Measurements from ENCODE around the gene SOHLH1. TPM values are rescaled to one million over a fixed set of nuclear protein-coding genes. Genes with fewer than 3 reads are reported as not detected.

Gene SOHLH1
- total RNA-seq, 1 experiment from 2014 or later: not detected

DNA sequence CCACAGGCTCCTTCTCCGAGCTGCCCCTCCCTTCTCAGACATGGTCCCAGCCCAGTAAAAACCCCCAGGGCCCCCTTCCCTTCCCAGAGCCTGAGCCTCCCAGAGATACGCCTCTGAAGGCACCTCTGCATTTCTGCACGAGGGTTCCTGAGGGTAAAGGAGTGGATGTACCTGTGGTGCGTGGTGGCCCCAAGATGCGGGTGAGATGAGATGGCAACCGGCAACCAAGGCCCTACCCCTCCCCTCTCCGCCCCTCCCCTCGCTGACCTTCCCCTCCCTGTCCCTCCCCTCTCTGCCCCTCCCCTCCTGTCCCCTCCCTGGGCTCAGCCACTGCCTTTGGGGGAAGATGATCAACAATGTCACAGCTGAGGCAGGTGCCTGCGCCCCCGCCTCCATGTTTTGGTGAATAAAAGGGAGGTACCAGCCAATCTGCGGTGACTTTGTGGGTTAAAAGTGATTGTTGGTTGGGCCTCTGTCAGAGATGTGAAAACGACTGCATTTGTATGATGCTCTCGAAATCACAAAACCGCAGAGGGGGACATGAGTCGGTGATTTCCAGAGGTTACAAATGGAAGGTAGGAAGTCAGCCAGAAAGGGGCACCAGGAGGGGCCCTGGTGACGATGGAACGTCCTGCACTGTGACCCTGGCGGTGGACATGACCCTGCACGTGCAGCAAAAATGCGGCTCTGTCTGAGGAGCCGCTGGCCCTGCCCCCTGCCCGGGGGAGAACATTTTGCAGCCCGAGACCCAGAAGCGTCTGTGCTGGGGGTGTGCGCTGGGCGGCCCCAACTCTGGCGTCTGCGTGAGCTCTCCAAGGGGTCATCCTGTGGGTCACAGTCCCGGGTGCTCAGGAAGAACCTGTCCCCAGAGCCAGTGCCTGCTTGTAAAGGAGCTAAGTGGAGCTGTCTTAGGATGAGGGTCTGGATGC is 32.5 kb downstream of the SOHLH1 start:
- H3K4me1 ChIP-seq (ENCODE audit: control insufficient read depth, insufficient read depth, low read length): no peaks in the 10 kb centered on the region
- DNase-seq (ENCODE audit: low read depth, low spot score) (no peak), ATAC-seq (no peak)
- POLR2A ChIA-PET: no interaction called here
- CTCF ChIA-PET: no interaction called here
- TF ChIP-seq, protein P1, sequence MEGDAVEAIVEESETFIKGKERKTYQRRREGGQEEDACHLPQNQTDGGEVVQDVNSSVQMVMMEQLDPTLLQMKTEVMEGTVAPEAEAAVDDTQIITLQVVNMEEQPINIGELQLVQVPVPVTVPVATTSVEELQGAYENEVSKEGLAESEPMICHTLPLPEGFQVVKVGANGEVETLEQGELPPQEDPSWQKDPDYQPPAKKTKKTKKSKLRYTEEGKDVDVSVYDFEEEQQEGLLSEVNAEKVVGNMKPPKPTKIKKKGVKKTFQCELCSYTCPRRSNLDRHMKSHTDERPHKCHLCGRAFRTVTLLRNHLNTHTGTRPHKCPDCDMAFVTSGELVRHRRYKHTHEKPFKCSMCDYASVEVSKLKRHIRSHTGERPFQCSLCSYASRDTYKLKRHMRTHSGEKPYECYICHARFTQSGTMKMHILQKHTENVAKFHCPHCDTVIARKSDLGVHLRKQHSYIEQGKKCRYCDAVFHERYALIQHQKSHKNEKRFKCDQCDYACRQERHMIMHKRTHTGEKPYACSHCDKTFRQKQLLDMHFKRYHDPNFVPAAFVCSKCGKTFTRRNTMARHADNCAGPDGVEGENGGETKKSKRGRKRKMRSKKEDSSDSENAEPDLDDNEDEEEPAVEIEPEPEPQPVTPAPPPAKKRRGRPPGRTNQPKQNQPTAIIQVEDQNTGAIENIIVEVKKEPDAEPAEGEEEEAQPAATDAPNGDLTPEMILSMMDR (IDR thresholded peaks at IDR 0.05): no peak
- TF ChIP-seq TCF7L2 (IDR thresholded peaks at IDR 0.05; ENCODE audit: low read depth, low read length): no peak
- no peak for TF ChIP-seq SIN3A (IDR thresholded peaks at IDR 0.05; ENCODE audit: borderline replicate concordance, insufficient read depth, low read depth, low read length)
- TF ChIP-seq, protein P2, sequence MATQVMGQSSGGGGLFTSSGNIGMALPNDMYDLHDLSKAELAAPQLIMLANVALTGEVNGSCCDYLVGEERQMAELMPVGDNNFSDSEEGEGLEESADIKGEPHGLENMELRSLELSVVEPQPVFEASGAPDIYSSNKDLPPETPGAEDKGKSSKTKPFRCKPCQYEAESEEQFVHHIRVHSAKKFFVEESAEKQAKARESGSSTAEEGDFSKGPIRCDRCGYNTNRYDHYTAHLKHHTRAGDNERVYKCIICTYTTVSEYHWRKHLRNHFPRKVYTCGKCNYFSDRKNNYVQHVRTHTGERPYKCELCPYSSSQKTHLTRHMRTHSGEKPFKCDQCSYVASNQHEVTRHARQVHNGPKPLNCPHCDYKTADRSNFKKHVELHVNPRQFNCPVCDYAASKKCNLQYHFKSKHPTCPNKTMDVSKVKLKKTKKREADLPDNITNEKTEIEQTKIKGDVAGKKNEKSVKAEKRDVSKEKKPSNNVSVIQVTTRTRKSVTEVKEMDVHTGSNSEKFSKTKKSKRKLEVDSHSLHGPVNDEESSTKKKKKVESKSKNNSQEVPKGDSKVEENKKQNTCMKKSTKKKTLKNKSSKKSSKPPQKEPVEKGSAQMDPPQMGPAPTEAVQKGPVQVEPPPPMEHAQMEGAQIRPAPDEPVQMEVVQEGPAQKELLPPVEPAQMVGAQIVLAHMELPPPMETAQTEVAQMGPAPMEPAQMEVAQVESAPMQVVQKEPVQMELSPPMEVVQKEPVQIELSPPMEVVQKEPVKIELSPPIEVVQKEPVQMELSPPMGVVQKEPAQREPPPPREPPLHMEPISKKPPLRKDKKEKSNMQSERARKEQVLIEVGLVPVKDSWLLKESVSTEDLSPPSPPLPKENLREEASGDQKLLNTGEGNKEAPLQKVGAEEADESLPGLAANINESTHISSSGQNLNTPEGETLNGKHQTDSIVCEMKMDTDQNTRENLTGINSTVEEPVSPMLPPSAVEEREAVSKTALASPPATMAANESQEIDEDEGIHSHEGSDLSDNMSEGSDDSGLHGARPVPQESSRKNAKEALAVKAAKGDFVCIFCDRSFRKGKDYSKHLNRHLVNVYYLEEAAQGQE (IDR thresholded peaks at IDR 0.05; ENCODE audit: insufficient read depth in 1 of 2, low read depth in 2 of 2, low read length in 1 of 2): no peak
- TF ChIP-seq POLR2AphosphoS5 (IDR thresholded peaks at IDR 0.05; ENCODE audit: low read depth, low read length): no peak
- no peak overlapping the region for H3K4me3 ChIP-seq (ENCODE audit: low read depth in 2 of 2, low read length in 2 of 2)
- in situ Hi-C loops (cut with HindIII; ENCODE audit: low pct_unique_long_range_greater_than_20kb, low sequenced_read_pairs): no loop called here
- intact Hi-C loops (cut with micrococcal nuclease; ENCODE audit: unreplicated experiment): no loop called here
- no TSS peak for BruUV-seq (replicated peaks)
- no peaks in the 10 kb centered on the region for H3K27me3 ChIP-seq (ENCODE audit: control insufficient read depth, insufficient read depth, low read length)
- H3K9me3 ChIP-seq (ENCODE audit: control insufficient read depth, insufficient read depth, low read depth, low read length): no peaks in the 10 kb centered on the region
- no peak overlapping the region for H3K27ac ChIP-seq (ENCODE audit: low read length)
- no peaks in the 10 kb centered on the region for H3K36me3 ChIP-seq (ENCODE audit: control insufficient read depth, insufficient read depth, low read length)

DNA sequence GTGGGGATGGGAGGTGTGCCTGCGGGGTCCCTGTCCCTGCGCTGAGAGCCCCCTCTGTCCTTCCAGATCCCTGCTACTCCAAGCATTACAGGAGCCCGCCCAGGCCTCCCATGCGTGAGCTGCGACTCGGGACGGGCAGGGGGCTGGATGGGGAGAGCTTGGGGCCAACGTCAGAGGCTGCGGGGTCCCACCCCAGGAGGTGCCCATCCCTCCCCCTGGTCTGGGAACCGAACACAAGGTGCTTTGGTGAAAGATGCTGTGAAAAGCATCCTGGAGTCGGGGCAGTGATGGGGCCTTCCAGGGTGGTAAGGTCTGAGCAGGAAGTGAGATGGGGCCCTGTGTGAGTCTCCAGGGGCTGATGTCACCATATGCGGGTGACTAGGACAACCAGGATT is 33.5 kb downstream of the SOHLH1 start:
- Histone ChIP-seq H3K4me3 (ENCODE audit: low read depth in 2 of 2, low read length in 2 of 2) (no peak overlapping the region), H3K9me3 (ENCODE audit: control insufficient read depth, insufficient read depth, low read depth, low read length) (no peaks in the 10 kb centered on the region), H3K36me3 (ENCODE audit: control insufficient read depth, insufficient read depth, low read length) (no peaks in the 10 kb centered on the region), H3K27ac (ENCODE audit: low read length) (no peak overlapping the region), H3K27me3 (ENCODE audit: control insufficient read depth, insufficient read depth, low read length) (no peaks in the 10 kb centered on the region), H3K4me1 (ENCODE audit: control insufficient read depth, insufficient read depth, low read length) (no peaks in the 10 kb centered on the region)
- intact Hi-C loops (cut with micrococcal nuclease; ENCODE audit: unreplicated experiment): no loop called here
- no TSS peak for BruUV-seq (replicated peaks)
- in situ Hi-C loops (cut with HindIII; ENCODE audit: low pct_unique_long_range_greater_than_20kb, low sequenced_read_pairs): no loop called here
- ChIA-PET CTCF (no interaction called here), POLR2A (no interaction called here)
- DNase-seq (ENCODE audit: low read depth, low spot score) (no peak), ATAC-seq (no peak)
- TF ChIP-seq SIN3A (IDR thresholded peaks at IDR 0.05; ENCODE audit: borderline replicate concordance, insufficient read depth, low read depth, low read length): no peak
- no peak for TF ChIP-seq POLR2AphosphoS5 (IDR thresholded peaks at IDR 0.05; ENCODE audit: low read depth, low read length)
- TF ChIP-seq, protein P2 (IDR thresholded peaks at IDR 0.05; ENCODE audit: insufficient read depth in 1 of 2, low read depth in 2 of 2, low read length in 1 of 2): no peak
- TF ChIP-seq, protein P1 (IDR thresholded peaks at IDR 0.05): no peak
- TF ChIP-seq TCF7L2 (IDR thresholded peaks at IDR 0.05; ENCODE audit: low read depth, low read length): no peak
